ENCODE results near the gene ENO4.

ENO4 gene

DNA sequence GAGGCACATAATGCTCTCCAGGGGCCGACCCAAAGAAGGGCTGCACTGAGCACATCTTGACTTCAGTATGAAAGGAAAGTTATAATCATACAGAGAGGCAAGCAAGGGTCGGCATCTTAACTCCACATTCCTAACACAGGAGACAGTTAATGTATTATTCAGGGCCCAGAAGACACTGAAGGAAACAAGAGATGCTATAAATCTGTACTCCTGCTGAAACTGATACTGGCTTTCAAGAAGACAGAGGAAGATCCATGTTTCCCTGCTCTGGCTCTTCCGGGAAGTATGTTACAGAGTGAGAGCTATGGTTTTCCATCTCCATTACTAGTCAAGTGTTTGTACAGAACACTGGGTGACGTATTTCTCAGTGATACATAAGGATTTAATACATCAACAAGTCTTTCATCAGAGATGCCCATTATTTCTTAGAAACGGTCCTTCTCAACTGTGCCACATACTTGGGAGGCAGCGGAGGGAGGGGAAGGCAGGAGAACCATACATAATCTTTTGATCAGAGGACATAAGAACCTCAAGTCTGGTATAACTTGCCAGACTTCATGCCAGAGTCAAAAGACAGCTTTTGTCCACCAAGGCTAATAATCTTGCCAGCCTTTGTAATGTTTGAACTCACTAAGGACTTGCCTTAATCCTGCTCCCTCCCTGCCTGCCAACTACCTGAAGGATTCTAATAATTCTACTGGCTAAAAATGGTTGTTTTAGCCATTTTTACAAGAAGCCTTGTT lies 58.1 kb downstream of the ENO4 start:
- no peak for DNase-seq (ENCODE audit: low read depth)
- no peak overlapping the region for H3K4me3 ChIP-seq (ENCODE audit: low read depth, low read length)
- TF ChIP-seq, protein P1, sequence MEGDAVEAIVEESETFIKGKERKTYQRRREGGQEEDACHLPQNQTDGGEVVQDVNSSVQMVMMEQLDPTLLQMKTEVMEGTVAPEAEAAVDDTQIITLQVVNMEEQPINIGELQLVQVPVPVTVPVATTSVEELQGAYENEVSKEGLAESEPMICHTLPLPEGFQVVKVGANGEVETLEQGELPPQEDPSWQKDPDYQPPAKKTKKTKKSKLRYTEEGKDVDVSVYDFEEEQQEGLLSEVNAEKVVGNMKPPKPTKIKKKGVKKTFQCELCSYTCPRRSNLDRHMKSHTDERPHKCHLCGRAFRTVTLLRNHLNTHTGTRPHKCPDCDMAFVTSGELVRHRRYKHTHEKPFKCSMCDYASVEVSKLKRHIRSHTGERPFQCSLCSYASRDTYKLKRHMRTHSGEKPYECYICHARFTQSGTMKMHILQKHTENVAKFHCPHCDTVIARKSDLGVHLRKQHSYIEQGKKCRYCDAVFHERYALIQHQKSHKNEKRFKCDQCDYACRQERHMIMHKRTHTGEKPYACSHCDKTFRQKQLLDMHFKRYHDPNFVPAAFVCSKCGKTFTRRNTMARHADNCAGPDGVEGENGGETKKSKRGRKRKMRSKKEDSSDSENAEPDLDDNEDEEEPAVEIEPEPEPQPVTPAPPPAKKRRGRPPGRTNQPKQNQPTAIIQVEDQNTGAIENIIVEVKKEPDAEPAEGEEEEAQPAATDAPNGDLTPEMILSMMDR (conservative IDR thresholded peaks at IDR 0.05; ENCODE audit: low read depth, low read length) = no peak

DNA sequence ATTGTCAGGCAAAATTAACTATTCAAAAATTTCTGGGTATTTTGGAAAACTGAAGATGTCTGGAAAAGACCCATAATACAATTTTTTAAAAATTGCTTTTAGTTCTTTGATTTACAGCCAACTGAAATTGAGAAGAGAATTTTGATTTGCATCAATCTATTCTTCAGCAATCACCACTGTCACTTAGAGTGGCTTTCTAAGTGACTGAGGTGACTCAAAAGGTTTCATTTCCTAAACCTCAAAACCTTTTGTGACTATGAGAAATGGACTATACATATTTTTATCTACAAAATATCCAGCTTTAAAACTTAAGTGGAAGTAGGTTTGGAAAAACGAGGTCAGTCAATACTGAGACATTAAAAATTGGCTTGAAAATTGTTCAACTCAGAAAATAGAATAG lies 60.0 kb downstream of the ENO4 start:
- H3K4me3 ChIP-seq (ENCODE audit: low read depth, low read length) = no peak overlapping the region
- TF ChIP-seq, protein P1 (conservative IDR thresholded peaks at IDR 0.05; ENCODE audit: low read depth, low read length) = no peak
- no peak for DNase-seq (ENCODE audit: low read depth)

DNA sequence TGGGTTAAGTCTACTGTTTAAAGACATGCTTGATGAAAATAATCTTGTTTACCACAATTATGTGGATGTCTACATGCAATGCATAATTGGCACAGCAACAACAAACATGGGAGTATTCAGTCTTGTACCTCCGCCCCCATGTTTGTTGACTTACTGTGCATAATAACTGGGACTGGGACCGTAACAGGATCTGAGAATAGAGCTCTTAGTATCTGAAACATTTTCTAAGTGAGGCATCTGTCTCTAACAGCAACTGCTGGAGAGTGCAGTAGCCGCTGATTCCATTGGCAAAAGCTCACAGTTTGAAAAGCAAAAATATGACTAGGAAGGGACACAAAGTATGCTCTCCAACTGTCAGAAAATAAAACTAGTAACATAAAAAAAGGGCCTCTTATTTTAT lies 61.6 kb downstream of the ENO4 start:
- DNase-seq (ENCODE audit: low read depth) = no peak
- TF ChIP-seq, protein P1 (conservative IDR thresholded peaks at IDR 0.05; ENCODE audit: low read depth, low read length) = no peak
- no peak overlapping the region for H3K4me3 ChIP-seq (ENCODE audit: low read depth, low read length)

DNA sequence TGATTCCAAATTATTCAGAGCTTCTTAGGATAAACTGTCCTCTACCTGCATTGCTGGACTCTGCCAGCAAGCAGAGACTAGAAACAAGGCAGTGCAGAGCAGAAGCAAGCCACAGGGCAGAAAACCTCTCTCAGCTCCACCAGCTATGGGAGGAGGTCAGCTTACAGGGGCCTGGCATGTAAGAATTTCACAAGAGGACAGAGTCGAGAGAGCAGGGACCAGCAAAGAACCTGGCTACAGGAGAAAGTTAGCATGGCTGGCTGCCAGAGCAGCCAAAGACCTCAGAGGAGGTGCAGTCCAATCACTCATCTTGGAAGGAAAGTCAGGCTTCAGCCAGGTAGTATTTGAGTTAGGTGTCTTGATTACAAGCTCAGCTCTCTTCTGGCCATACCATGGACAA lies 62.9 kb downstream of the ENO4 start:
- TF ChIP-seq, protein P1 (conservative IDR thresholded peaks at IDR 0.05; ENCODE audit: low read depth, low read length) = no peak
- H3K4me3 ChIP-seq (ENCODE audit: low read depth, low read length) = no peak overlapping the region
- peak; percentile 22 for DNase-seq (ENCODE audit: low read depth)

DNA sequence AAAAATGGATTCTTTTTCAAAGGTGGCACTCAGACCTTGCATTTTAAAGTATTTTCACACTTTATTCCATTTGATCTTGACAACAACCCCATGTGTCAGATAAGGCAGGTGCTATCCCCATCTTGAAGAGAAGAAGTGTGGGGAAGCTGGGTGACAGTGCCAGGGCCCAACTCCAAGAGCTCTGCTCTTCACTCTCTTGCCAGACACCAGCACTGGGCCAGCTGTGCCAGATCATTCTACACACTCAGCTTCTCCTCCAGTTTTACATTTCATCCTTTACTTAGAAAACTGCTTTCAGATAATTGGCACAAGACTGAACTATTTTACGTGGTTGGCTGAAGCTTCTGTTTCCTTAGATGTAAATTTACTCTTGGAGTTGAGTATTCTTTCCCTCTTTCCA lies 64.4 kb downstream of the ENO4 start:
- TF ChIP-seq, protein P1 (conservative IDR thresholded peaks at IDR 0.05; ENCODE audit: low read depth, low read length) = no peak
- DNase-seq (ENCODE audit: low read depth) = no peak
- H3K4me3 ChIP-seq (ENCODE audit: low read depth, low read length) = no peak overlapping the region

DNA sequence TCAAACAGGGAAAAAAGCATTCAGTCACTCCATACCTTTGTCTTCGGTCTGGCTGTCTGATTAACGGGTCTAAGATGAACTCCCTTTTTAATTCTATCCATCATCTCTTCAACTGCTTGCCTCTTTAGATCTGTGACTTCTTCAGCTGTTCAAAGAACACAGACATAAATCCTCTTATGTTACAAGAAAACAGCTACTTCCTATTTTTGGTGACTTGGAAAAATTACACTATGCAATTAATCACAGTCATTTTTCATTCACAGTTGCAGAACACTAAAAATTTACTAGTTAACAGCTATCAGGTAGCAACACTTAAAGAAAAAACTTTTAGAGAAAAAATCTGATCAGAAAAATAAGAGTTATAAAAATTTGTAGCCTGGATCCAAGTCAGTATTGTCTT lies 66.0 kb downstream of the ENO4 start:
- TF ChIP-seq, protein P1 (conservative IDR thresholded peaks at IDR 0.05; ENCODE audit: low read depth, low read length) = no peak
- DNase-seq (ENCODE audit: low read depth) = no peak
- no peak overlapping the region for H3K4me3 ChIP-seq (ENCODE audit: low read depth, low read length)

DNA sequence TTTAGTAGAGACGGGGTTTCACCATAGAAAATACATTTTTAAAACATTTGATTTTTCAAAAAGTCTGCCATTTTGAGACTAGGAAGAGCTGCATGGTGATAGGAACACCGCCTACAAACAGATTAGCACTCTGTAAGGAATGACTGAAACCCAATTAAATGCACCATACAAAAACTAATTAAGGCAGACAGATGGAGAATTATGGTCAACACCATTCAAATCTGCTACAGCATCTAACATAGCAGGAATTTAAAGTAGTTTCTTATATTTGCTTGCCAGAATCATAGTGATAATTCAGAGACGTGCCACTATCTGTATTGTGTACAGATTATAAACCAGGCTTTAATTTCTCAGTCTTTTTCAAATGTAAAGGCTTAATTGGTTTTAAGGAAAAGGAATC lies 68.2 kb downstream of the ENO4 start:
- DNase-seq (ENCODE audit: low read depth) = no peak

More for the DNA sequence above, 68.2 kb downstream of the ENO4 start:
- no peak overlapping the region for H3K4me3 ChIP-seq (ENCODE audit: low read depth, low read length)
- TF ChIP-seq, protein P1 (conservative IDR thresholded peaks at IDR 0.05; ENCODE audit: low read depth, low read length) = no peak
